GM12878 (cell line): ENCODE results near the gene RAB24. TPM values are rescaled to one million over a fixed set of nuclear protein-coding genes. Genes with fewer than 3 reads are reported as not detected.
A peak's percentile ranks its signal among the peaks of the same experiment; 100 is the strongest.

Experiments used
- ATAC-seq: fragments of 200-7000 bp; cut with Tn5 transposase; 3 replicates; pipeline ENCODE4 v1.9.1; 2020; ENCODE audit warnings: mild to moderate bottlenecking, moderate library complexity
- BruUV-seq: library from RNA; stranded (reverse); fragments of 400-500 nt; replicated peaks from 2 replicates; lab custom pipeline; 2021; lab: Mats Ljungman, UMichigan
- CTCF ChIA-PET: fragments of 300-600 bp; sonication (Branson Sonifier 250); formaldehyde crosslinking; extraction: SDS; loops from one replicate; lab custom pipeline; 2021; ENCODE audit warnings: inconsistent platforms; lab: Yijun Ruan, JAX
- POLR2A ChIA-PET: fragments of 350-600 bp; formaldehyde crosslinking; extraction: SDS; loops from one replicate; lab custom pipeline; 2021; ENCODE audit warnings: inconsistent platforms; lab: Charles Lee
- RAD21 ChIA-PET: fragments of 300-600 bp; sonication (Branson Sonifier 250); formaldehyde crosslinking; loops from one replicate; lab custom pipeline; 2023; ENCODE audit warnings: antibody characterized with exemption; ENCODE audit not compliant: unreplicated experiment; lab: Charles Lee
- SMC1A ChIA-PET: fragments of 300-600 bp; sonication (Branson Sonifier 250); formaldehyde crosslinking; loops from one replicate; lab custom pipeline; 2023; ENCODE audit not compliant: unreplicated experiment, uncharacterized antibody; lab: Charles Lee
- DNase-seq: peaks from one replicate; pipeline ENCODE4 v3.0.0-alpha.2; 2011; ENCODE audit warnings: low read depth, low spot score
- FAIRE-seq: peaks from 3 replicates; lab custom pipeline; 2011; peaks lifted over from hg19 to GRCh38; lab: Jason Lieb, UNC
- H2AFZ ChIP-seq: 2 replicates; pipeline ENCODE4 v1.6.0; 2011; ENCODE audit warnings: low read depth, low read length, control low read depth; ENCODE audit not compliant: control insufficient read depth
- H3K27ac ChIP-seq: 2 replicates; pipeline ENCODE4 v1.5.1; 2011; ENCODE audit warnings: control low read depth; ENCODE audit not compliant: control insufficient read depth, insufficient read depth
- H3K27me3 ChIP-seq, 2 experiments: replicated peaks in 1 of 2; 2 replicates each; pipeline versions ENCODE4 v1.6.0 to v1.6.1; 2011; ENCODE audit warnings: low read length in 1 of 2; ENCODE audit not compliant: control insufficient read depth in 2 of 2, insufficient read depth in 2 of 2
- H3K36me3 ChIP-seq, 2 experiments: 2 replicates each; pipeline ENCODE4 v1.5.1; 2011; ENCODE audit warnings: low read length in 1 of 2; ENCODE audit not compliant: control insufficient read depth in 2 of 2, insufficient read depth in 2 of 2
- H3K4me1 ChIP-seq: 2 replicates; pipeline ENCODE4 v1.6.1; 2011; ENCODE audit warnings: mild to moderate bottlenecking, low read length, moderate library complexity, mixed read lengths; ENCODE audit not compliant: control insufficient read depth, insufficient read depth
- H3K4me2 ChIP-seq: 2 replicates; pipeline ENCODE4 v1.6.0; 2011; ENCODE audit warnings: control low read depth; ENCODE audit not compliant: control insufficient read depth, insufficient read depth
- H3K4me3 ChIP-seq: fragments of 200-600 bp; sonication (generic); 2 replicates; pipeline ENCODE4 v1.5.1; 2016
- H3K79me2 ChIP-seq: 2 replicates; pipeline ENCODE4 v1.6.0; 2011; ENCODE audit warnings: low read length; ENCODE audit not compliant: control insufficient read depth, insufficient read depth
- H3K9ac ChIP-seq: 2 replicates; pipeline ENCODE4 v1.8.0; 2011; ENCODE audit warnings: low read length, control low read depth, mixed read lengths; ENCODE audit not compliant: control insufficient read depth, insufficient read depth
- H3K9me3 ChIP-seq: replicated peaks from 3 replicates; pipeline ENCODE4 v1.5.1; 2011; ENCODE audit warnings: mild to moderate bottlenecking, low read length; ENCODE audit not compliant: control insufficient read depth, insufficient read depth
- H4K20me1 ChIP-seq: 2 replicates; pipeline ENCODE4 v1.6.0; 2011; ENCODE audit not compliant: control insufficient read depth, insufficient read depth
- BHLHE40 ChIP-seq, 2 experiments: fragments of 450-650 bp in 1 of 2; IDR thresholded peaks; 2 replicates each; pipeline ENCODE4 v1.6.1; 2011 to 2017; ENCODE audit warnings: low read depth in 2 of 2, borderline replicate concordance in 1 of 2, improper control_type of control experiment in 1 of 2, low read length in 1 of 2, mild to moderate bottlenecking in 1 of 2
- HDAC6 ChIP-seq: fragments of 200-600 bp; sonication (generic); IDR thresholded peaks from one replicate; pipeline ENCODE4 v1.8.0; 2017; ENCODE audit warnings: antibody characterized with exemption; ENCODE audit not compliant: unreplicated experiment
- HSF1 ChIP-seq: fragments of 150-350 bp; IDR thresholded peaks from 2 replicates; pipeline ENCODE4 v1.6.1; 2014; ENCODE audit warnings: mild to moderate bottlenecking, low read depth, low read length
- KDM1A ChIP-seq: fragments of 200-600 bp; sonication (generic); IDR thresholded peaks from 2 replicates; pipeline ENCODE4 v1.6.1; 2016; ENCODE audit warnings: borderline replicate concordance
- POLR2A ChIP-seq: IDR thresholded peaks from 2 replicates; pipeline ENCODE4 v1.6.1; 2011; ENCODE audit warnings: low read depth, mild to moderate bottlenecking, low read length
- SIX5 ChIP-seq: IDR thresholded peaks from 2 replicates; pipeline ENCODE4 v1.6.1; 2011; ENCODE audit warnings: mild to moderate bottlenecking, low read depth, low read length, moderate library complexity; ENCODE audit not compliant: severe bottlenecking
- SMAD5 ChIP-seq: IDR thresholded peaks from 2 replicates; pipeline ENCODE4 v1.6.1; 2016; ENCODE audit warnings: antibody characterized with exemption, low read depth
- WGBS: methylation state at CpG from one replicate; pipeline ENCODE4 v1.1.6; 2016; ENCODE audit warnings: low lambda C conversion rate; ENCODE audit not compliant: insufficient replicate concordance, insufficient coverage; ENCODE audit errors: missing lambda C conversion rate; 5-methylcytosine and 5-hydroxymethylcytosine counted together
- in situ Hi-C: fragments of 300-500 bp; cut with MboI; formaldehyde crosslinking; loops from 9 replicates; pipeline ENCODE4 v1.14.3; 2018; ENCODE audit warnings: mixed read lengths
- intact Hi-C: fragments of 100-400 bp; cut with micrococcal nuclease; formaldehyde crosslinking; loops from one replicate; pipeline ENCODE4 v1.14.2; 2022; ENCODE audit not compliant: unreplicated experiment
- polyA plus RNA-seq, 11 experiments: library from polyadenylated mRNA; depleted of rRNA in 4 of 11; unstranded in 6 of 11; stranded (reverse) in 5 of 11; fragments of >200 nt; fragmentation: Nextera tagmentation in 4 of 11; fragmentation: Illumina TruSeq in 1 of 11; extraction: Ambion mirVana in 4 of 11; extraction: Trizol in 1 of 11; gene quantifications; 1 replicate in 1 of 11; 2 replicates in 10 of 11; pipeline versions ENCODE4 v1.2.1 to v1.2.3, GENCODE V29; 2011 to 2016; ENCODE audit warnings: inconsistent platforms in 2 of 11, missing spikeins in 2 of 11, low read depth in 1 of 11
- total RNA-seq, 4 experiments: library from RNA; depleted of rRNA in 3 of 4; stranded (reverse); fragments of >200 nt in 3 of 4; fragmentation: Illumina TruSeq in 1 of 4; extraction: Trizol in 1 of 4; gene quantifications; 2 replicates each; pipeline versions ENCODE4 v1.2.1 to v1.2.3, GENCODE V29; 2013 to 2021

Gene RAB24
- total and polyA plus RNA-seq, 10 of the 15 experiments (the other 5 are each of a cell fraction or from before 2014, with no cell fraction given): 8.0 to 44.4 (median 24.4) TPM

- no peak for TF ChIP-seq HSF1
- TF ChIP-seq SIX5: no peak
Measured at GRCh38 chr5:177333420-177334154, 30.1 kb upstream of the RAB24 start (continued).

- H3K4me3 ChIP-seq: no peak overlapping the region
- DNase-seq (no peak), ATAC-seq (no peak), FAIRE-seq (no peak)
- no peak overlapping the region for H3K27ac ChIP-seq
- H3K36me3 ChIP-seq: peaks cover 21 to 63% of the 10 kb centered on the region in 2 experiments
- 91% methylated on average over 13 of the region's 13 CpGs for WGBS
- TF ChIP-seq HDAC6: no peak
- no peak for TF ChIP-seq SMAD5
- TF ChIP-seq KDM1A: no peak
- 0 out of 2 replicates have a peak, but pooled peaks have one; percentile 39 for TF ChIP-seq POLR2A
- TF ChIP-seq BHLHE40 (IDR thresholded peaks at IDR 0.05; ENCODE audit: borderline replicate concordance in 1 of 2, low read depth in 2 of 2, low read length in 1 of 2): no peak
- intact Hi-C loops (no loop called here), in situ Hi-C loops (no loop called here)
- H3K9ac ChIP-seq: no peak overlapping the region
- SMC1A ChIA-PET: no interaction called here
- CTCF ChIA-PET: interaction anchor here (0.5 kb wide), 1 partner anchor 169 kb away, joined by 3 read pairs; no protein-coding TSS in a partner anchor
- no peak overlapping the region for H2AFZ ChIP-seq
- no peak overlapping the region for H3K4me2 ChIP-seq
- BruUV-seq: no TSS peak
- no peaks in the 10 kb centered on the region for H3K27me3 ChIP-seq
- no peaks in the 10 kb centered on the region for H3K9me3 ChIP-seq
- H3K4me1 ChIP-seq: no peaks in the 10 kb centered on the region
- no peaks in the 10 kb centered on the region for H3K79me2 ChIP-seq
- H4K20me1 ChIP-seq: no peaks in the 10 kb centered on the region; the same call in 1 of the 2 replicates
- POLR2A ChIA-PET: no interaction called here
- RAD21 ChIA-PET: no interaction called here
Measured at GRCh38 chr5:177332896-177333260, 29.4 kb upstream of the RAB24 start.
